ENCODE data around the gene CPT1C.

CPT1C gene

GRCh38 chr19:49667473-49667872 is 23.4 kb upstream of the CPT1C start:
- no peak overlapping the region for H3K27ac Mint-ChIP-seq
- no peak overlapping the region for H3K4me3 Mint-ChIP-seq

GRCh38 chr19:49669516-49669915 is 21.4 kb upstream of the CPT1C start:
- H3K36me3 Mint-ChIP-seq (ENCODE audit: low read depth): peaks cover 27% of the 10 kb centered on the region
- H3K9me3 Mint-ChIP-seq: no peaks in the 10 kb centered on the region
- H3K27ac Mint-ChIP-seq: no peak overlapping the region
- no peak overlapping the region for H3K4me3 Mint-ChIP-seq
- peaks cover 50% of the 10 kb centered on the region for H3K4me1 Mint-ChIP-seq (ENCODE audit: low read depth)
- H3K27me3 Mint-ChIP-seq: no peaks in the 10 kb centered on the region
- intact Hi-C loops (cut with micrococcal nuclease): no loop called here

More at GRCh38 chr19:49667473-49667872, 23.4 kb upstream of the CPT1C start:
- Mint-ChIP-seq H3K4me1 (ENCODE audit: low read depth) (peaks cover 56% of the 10 kb centered on the region), H3K27me3 (no peaks in the 10 kb centered on the region), H3K9me3 (no peaks in the 10 kb centered on the region), H3K36me3 (ENCODE audit: low read depth) (peaks cover 39% of the 10 kb centered on the region)
- intact Hi-C loops (cut with micrococcal nuclease): no loop called here

- Mint-ChIP-seq H3K36me3 (ENCODE audit: low read depth) (peaks cover 26% of the 10 kb centered on the region), H3K27me3 (no peaks in the 10 kb centered on the region), H3K27ac (peak overlapping the region; percentile 13), H3K4me3 (no peak overlapping the region), H3K4me1 (ENCODE audit: low read depth) (peaks cover 35% of the 10 kb centered on the region), H3K9me3 (no peaks in the 10 kb centered on the region)
- intact Hi-C loops (cut with micrococcal nuclease): no loop called here
These were observed 18.6 kb upstream of the CPT1C start for GRCh38 chr19:49672131-49672919.

- peak overlapping the region; percentile 100 for H3K27ac Mint-ChIP-seq
- no peaks in the 10 kb centered on the region for H3K9me3 Mint-ChIP-seq
- H3K4me1 Mint-ChIP-seq (ENCODE audit: low read depth): peaks cover 50% of the 10 kb centered on the region
- peak overlapping the region; percentile 92 for H3K4me3 Mint-ChIP-seq
- no peaks in the 10 kb centered on the region for H3K27me3 Mint-ChIP-seq
- peaks cover 37% of the 10 kb centered on the region for H3K36me3 Mint-ChIP-seq (ENCODE audit: low read depth)
- intact Hi-C loops (cut with micrococcal nuclease): loop anchor here (1.0 to 5.0 kb wide), 4 partner anchors 11 to 179 kb away; partner anchors contain the start of genes BCL2L12, IRF3, PRR12 and RPS11
These were observed 14.7 kb upstream of the CPT1C start for GRCh38 chr19:49676136-49676783.

GRCh38 chr19:49676784-49677230 is 14.1 kb upstream of the CPT1C start:
- intact Hi-C loops (cut with micrococcal nuclease): loop anchor here (1.0 to 5.0 kb wide), 4 partner anchors 12 to 180 kb away; partner anchors contain the start of genes BCL2L12, IRF3, PRR12 and RPS11
- H3K4me1 Mint-ChIP-seq (ENCODE audit: low read depth): peaks cover 47% of the 10 kb centered on the region

GRCh38 chr19:49677231-49677900 is 13.6 kb upstream of the CPT1C start, which contains the start of gene PRMT1:
Gene PRMT1 (plus strand): TSS chr19:49677271. CDS start chr19:49677281, 10 bp downstream.
- Mint-ChIP-seq H3K4me1 (ENCODE audit: low read depth) (peaks cover 42% of the 10 kb centered on the region), H3K36me3 (ENCODE audit: low read depth) (peaks cover 48% of the 10 kb centered on the region), H3K4me3 (peak within 1 kb of the TSS; percentile 92), H3K27me3 (no peaks in the 10 kb centered on the region), H3K27ac (peak within 1 kb of the TSS; percentile 100), H3K9me3 (no peaks in the 10 kb centered on the region)
- intact Hi-C loops (cut with micrococcal nuclease): loop anchor here (2.0 to 5.0 kb wide), 2 partner anchors 87 to 180 kb away; partner anchors contain the start of genes PRR12 and RPS11

More at GRCh38 chr19:49676784-49677230, 14.1 kb upstream of the CPT1C start:
- peaks cover 42% of the 10 kb centered on the region for H3K36me3 Mint-ChIP-seq (ENCODE audit: low read depth)
- peak overlapping the region; percentile 100 for H3K27ac Mint-ChIP-seq
- peak overlapping the region; percentile 92 for H3K4me3 Mint-ChIP-seq
- no peaks in the 10 kb centered on the region for H3K27me3 Mint-ChIP-seq
- H3K9me3 Mint-ChIP-seq: no peaks in the 10 kb centered on the region

- H3K4me1 Mint-ChIP-seq (ENCODE audit: low read depth): peaks cover 39% of the 10 kb centered on the region
- H3K27ac Mint-ChIP-seq: peak overlapping the region; percentile 100
- intact Hi-C loops (cut with micrococcal nuclease): loop anchor here (2.0 to 5.0 kb wide), 2 partner anchors 87 to 181 kb away; partner anchors contain the start of genes PRR12 and RPS11
- H3K36me3 Mint-ChIP-seq (ENCODE audit: low read depth): peaks cover 55% of the 10 kb centered on the region
- H3K27me3 Mint-ChIP-seq: no peaks in the 10 kb centered on the region
- H3K9me3 Mint-ChIP-seq: no peaks in the 10 kb centered on the region
- H3K4me3 Mint-ChIP-seq: peak overlapping the region; percentile 92
These were observed 12.8 kb upstream of the CPT1C start for GRCh38 chr19:49677901-49678674.

- intact Hi-C loops (cut with micrococcal nuclease): loop anchor here (5.0 kb wide), 1 partner anchor 182 kb away; the partner anchor contains the start of gene RPS11
- Mint-ChIP-seq H3K27me3 (no peaks in the 10 kb centered on the region), H3K9me3 (no peaks in the 10 kb centered on the region), H3K4me1 (ENCODE audit: low read depth) (peaks cover 43% of the 10 kb centered on the region), H3K4me3 (no peak overlapping the region), H3K36me3 (ENCODE audit: low read depth) (peaks cover 60% of the 10 kb centered on the region), H3K27ac (peak overlapping the region; percentile 100)
These were observed 11.7 kb upstream of the CPT1C start for GRCh38 chr19:49678985-49679770.

GRCh38 chr19:49679771-49680413 is 11.0 kb upstream of the CPT1C start:
- H3K4me1 Mint-ChIP-seq (ENCODE audit: low read depth): peaks cover 44% of the 10 kb centered on the region
- H3K27ac Mint-ChIP-seq: peak overlapping the region; percentile 70
- intact Hi-C loops (cut with micrococcal nuclease): loop anchor here (5.0 kb wide), 1 partner anchor 183 kb away; the partner anchor contains the start of gene RPS11

GRCh38 chr19:49680421-49681351 is 10.2 kb upstream of the CPT1C start:
- Mint-ChIP-seq H3K4me3 (no peak overlapping the region), H3K4me1 (ENCODE audit: low read depth) (peaks cover 44% of the 10 kb centered on the region), H3K27me3 (no peaks in the 10 kb centered on the region), H3K9me3 (no peaks in the 10 kb centered on the region), H3K36me3 (ENCODE audit: low read depth) (peaks cover 75% of the 10 kb centered on the region), H3K27ac (peak overlapping the region; percentile 70)
- intact Hi-C loops (cut with micrococcal nuclease): no loop called here

More at GRCh38 chr19:49679771-49680413, 11.0 kb upstream of the CPT1C start:
- H3K4me3 Mint-ChIP-seq: no peak overlapping the region
- no peaks in the 10 kb centered on the region for H3K9me3 Mint-ChIP-seq
- peaks cover 67% of the 10 kb centered on the region for H3K36me3 Mint-ChIP-seq (ENCODE audit: low read depth)
- H3K27me3 Mint-ChIP-seq: no peaks in the 10 kb centered on the region

- Mint-ChIP-seq H3K27me3 (no peaks in the 10 kb centered on the region), H3K36me3 (ENCODE audit: low read depth) (peaks cover 78% of the 10 kb centered on the region), H3K27ac (no peak overlapping the region), H3K4me3 (no peak overlapping the region), H3K4me1 (ENCODE audit: low read depth) (peaks cover 37% of the 10 kb centered on the region), H3K9me3 (no peaks in the 10 kb centered on the region)
- intact Hi-C loops (cut with micrococcal nuclease): no loop called here
These were observed 9.1 kb upstream of the CPT1C start for GRCh38 chr19:49681830-49682229.

Data from dendritic cell treated with granulocyte-macrophage colony-stimulating factor and Interleukin-4, amounts not matched to agents 40 ng/mL and 50 ng/mL, for 4 days (primary cell).